Adrenal gland (tissue), 12 donors: Measurements from ENCODE around the gene MCOLN2. TPM values are rescaled to one million over a fixed set of nuclear protein-coding genes. Genes with fewer than 3 reads are reported as not detected.

Source experiments
- DNase-seq, 7 donors: peaks; one replicate each; pipeline ENCODE4 v3.0.0-alpha.2; 2019 to 2020
- H3K27ac ChIP-seq, 5 donors: fragments of 200-600 bp; sonication (generic) in 4 of 5; 1 replicate in 3 of 5; 2 replicates in 2 of 5; pipeline versions ENCODE4 v1.5.1 to v1.8.0; 2016 to 2020; ENCODE audit warnings: mild to moderate bottlenecking in 1 of 5
- H3K27me3 ChIP-seq: fragments of 200-600 bp; 2 replicates; pipeline ENCODE4 v1.8.0; 2021
- H3K36me3 ChIP-seq, 2 donors: fragments of 200-600 bp; replicated peaks in 1 of 2; 1 replicate in 1 of 2; 2 replicates in 1 of 2; pipeline versions ENCODE4 v1.5.1 to v1.8.0; 2018 to 2022
- H3K4me1 ChIP-seq, 2 donors: fragments of 200-600 bp; replicated peaks in 1 of 2; 1 replicate in 1 of 2; 2 replicates in 1 of 2; pipeline versions ENCODE4 v1.5.1 to v1.8.0; 2018 to 2021
- H3K4me3 ChIP-seq, 4 donors: fragments of 200-600 bp; sonication (generic) in 3 of 4; one replicate each; pipeline ENCODE4 v1.5.1; 2016 to 2018
- H3K9me3 ChIP-seq, 3 donors: fragments of 200-600 bp; sonication (generic) in 1 of 3; replicated peaks in 1 of 3; 1 replicate in 2 of 3; 2 replicates in 1 of 3; pipeline versions ENCODE4 v1.5.1 to v1.8.0; 2016 to 2021
- POLR2A ChIP-seq, 2 donors: fragments of 450-650 bp; IDR thresholded peaks; one replicate each; pipeline ENCODE4 v1.6.1; 2017; ENCODE audit warnings: antibody characterized with exemption in 2 of 2, mild to moderate bottlenecking in 2 of 2, moderate library complexity in 1 of 2
- WGBS, 4 donors: extraction: QIAGEN DNeasy Blood & Tissue Kit in 2 of 4; methylation state at CpG; one replicate each; pipeline versions ENCODE4 v1.1.5 to v1.1.7; 2013 to 2017; 5-methylcytosine and 5-hydroxymethylcytosine counted together
- intact Hi-C, 2 donors: fragments of 100-400 bp; cut with DNase I; formaldehyde crosslinking; loops; one replicate each; pipeline versions ENCODE4 v1.14.1 to v1.15.0; 2022 to 2023
- polyA plus RNA-seq, 3 donors: library from polyadenylated mRNA; stranded (reverse); fragments of 200-250 nt in 2 of 3; fragments of 350-450 nt in 1 of 3; fragmentation: Illumina TruSeq in 1 of 3; extraction: RNeasy Lipid Tissue Mini Kit (QIAGEN cat#74804) in 1 of 3; gene quantifications; one replicate each; pipeline ENCODE4 v1.2.3, GENCODE V29; 2013 to 2014
- total RNA-seq, 9 donors: library from RNA; depleted of rRNA in 4 of 9; stranded (reverse); fragments of >200 nt in 4 of 9; fragments of 120-200 nt in 1 of 9; fragmentation: NEBNext Ultra II Directional in 1 of 9; extraction: Animal tissue kit (Norgen Biotek cat#: 25700) in 1 of 9; gene quantifications; one replicate each; pipeline versions ENCODE4 v1.1.0 to v1.2.4, GENCODE V29; 2013 to 2023
- TF ChIP-seq, protein P1 (sequence below), 6 experiments: fragments of 450-650 bp in 4 of 6; fragments of 200-600 bp in 2 of 6; sonication (generic) in 1 of 6; IDR thresholded peaks; 1 replicate in 5 of 6; 2 replicates in 1 of 6; pipeline versions ENCODE4 v1.5.1 to v1.8.0; 2016 to 2021; ENCODE audit warnings: antibody characterized with exemption in 6 of 6, mild to moderate bottlenecking in 2 of 6, moderate library complexity in 1 of 6
- donor health status: healthy with polysubstance abuse.
- donor health status: Bipolar disorder and iron deficiency.
- donor health status: DM: yes; HTN: yes; CAD: no.
- donor health status: DM: no; HTN: no; CAD: no.
- donor health status: DM: no; HTN: no; CAD: no.
- donor health status: DM: yes; HTN: yes; CAD: no.

Gene MCOLN2
- total and polyA plus RNA-seq, 12 donors, result 0.89 to 40.1 (median 14.8) TPM

DNA sequence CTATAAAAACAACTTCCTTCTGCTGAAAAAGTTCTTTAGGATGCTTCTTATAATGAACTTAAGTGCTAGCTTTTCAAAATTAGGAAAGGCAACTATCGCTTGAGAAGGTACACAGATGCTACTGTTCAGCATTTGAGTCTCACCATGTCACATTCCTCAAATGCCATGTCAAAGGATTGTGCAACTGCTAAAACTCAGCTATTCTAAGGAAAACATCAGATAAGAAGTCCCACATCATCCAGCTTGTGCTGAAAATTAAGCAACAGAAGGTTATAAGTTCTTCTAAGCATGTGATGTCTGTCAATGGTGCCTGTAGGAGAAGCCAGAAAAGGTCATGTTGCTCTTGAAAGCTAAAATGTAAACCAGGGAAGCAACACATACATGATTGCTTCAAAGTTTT lies 36.5 kb downstream of the MCOLN2 start:
- WGBS, 4 donors, result 42 to 59% (median 54%) methylated on average over 1 of the region's 1 CpG
- Histone ChIP-seq H3K4me1 (peaks cover 15 to 19% of the 10 kb centered on the region in 2 donors), H3K9me3 (no peaks in the 10 kb centered on the region), H3K27ac (peak overlapping the region in 4 of 5 donors; percentile 9 to 45 (median 18)), H3K4me3 (no peak overlapping the region), H3K36me3 (no peaks in the 10 kb centered on the region), H3K27me3 (no peaks in the 10 kb centered on the region)
- peak in 2 of 7 donors; percentile 38 to 40 for DNase-seq
- intact Hi-C loops, result no loop called here
- no peak for TF ChIP-seq POLR2A (IDR thresholded peaks at IDR 0.05)

DNA sequence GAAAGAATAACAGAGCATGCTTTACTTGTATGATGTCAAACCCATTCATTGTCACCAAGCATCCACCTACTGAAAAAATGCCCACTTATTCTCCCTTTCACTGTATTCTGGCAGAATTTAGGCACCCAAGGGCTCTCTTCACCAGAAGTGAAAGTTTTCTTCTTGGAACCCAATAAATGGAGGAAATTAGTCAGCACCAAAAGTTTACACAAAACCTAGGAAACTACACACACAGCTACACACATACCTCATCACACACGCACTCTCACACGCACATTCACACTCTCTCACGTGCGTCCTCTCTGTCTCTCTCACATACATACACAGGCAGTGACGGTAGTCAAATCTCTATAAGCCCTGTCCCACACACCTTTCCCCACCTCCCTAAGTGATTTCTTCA lies 37.6 kb downstream of the MCOLN2 start:
- no peak overlapping the region for H3K4me3 ChIP-seq
- intact Hi-C loops, result no loop called here
- WGBS, 4 donors, result 89 to 94% (median 91%) methylated on average over 5 of the region's 5 CpGs
- no peaks in the 10 kb centered on the region for H3K36me3 ChIP-seq
- no peaks in the 10 kb centered on the region for H3K27me3 ChIP-seq
- H3K4me1 ChIP-seq, result peaks cover 15 to 19% of the 10 kb centered on the region in 2 donors
- no peak for DNase-seq
- TF ChIP-seq, protein P1, sequence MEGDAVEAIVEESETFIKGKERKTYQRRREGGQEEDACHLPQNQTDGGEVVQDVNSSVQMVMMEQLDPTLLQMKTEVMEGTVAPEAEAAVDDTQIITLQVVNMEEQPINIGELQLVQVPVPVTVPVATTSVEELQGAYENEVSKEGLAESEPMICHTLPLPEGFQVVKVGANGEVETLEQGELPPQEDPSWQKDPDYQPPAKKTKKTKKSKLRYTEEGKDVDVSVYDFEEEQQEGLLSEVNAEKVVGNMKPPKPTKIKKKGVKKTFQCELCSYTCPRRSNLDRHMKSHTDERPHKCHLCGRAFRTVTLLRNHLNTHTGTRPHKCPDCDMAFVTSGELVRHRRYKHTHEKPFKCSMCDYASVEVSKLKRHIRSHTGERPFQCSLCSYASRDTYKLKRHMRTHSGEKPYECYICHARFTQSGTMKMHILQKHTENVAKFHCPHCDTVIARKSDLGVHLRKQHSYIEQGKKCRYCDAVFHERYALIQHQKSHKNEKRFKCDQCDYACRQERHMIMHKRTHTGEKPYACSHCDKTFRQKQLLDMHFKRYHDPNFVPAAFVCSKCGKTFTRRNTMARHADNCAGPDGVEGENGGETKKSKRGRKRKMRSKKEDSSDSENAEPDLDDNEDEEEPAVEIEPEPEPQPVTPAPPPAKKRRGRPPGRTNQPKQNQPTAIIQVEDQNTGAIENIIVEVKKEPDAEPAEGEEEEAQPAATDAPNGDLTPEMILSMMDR (IDR thresholded peaks at IDR 0.05), result no peak
- H3K9me3 ChIP-seq, result no peaks in the 10 kb centered on the region
- H3K27ac ChIP-seq, result no peak overlapping the region

DNA sequence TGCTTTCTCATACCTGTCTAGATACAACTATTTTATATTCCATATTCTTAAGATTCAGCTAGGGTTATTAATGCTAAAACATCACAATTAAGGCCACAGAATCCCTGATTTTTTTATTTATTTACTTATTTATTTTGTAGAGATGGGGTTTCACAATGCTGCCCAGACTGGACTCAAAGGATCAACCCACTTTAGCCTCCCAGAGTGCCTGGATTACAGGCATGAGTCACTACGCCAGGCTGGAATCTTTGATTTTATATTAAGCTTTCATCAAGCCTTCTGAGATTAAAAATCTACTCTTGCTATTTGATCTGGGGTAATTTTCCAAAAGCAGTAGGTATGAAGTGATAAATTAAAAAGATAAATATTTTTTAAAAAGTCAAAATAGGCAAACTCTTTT lies 38.9 kb downstream of the MCOLN2 start:
- Histone ChIP-seq H3K4me3 (no peak overlapping the region), H3K9me3 (no peaks in the 10 kb centered on the region), H3K27me3 (no peaks in the 10 kb centered on the region), H3K36me3 (no peaks in the 10 kb centered on the region), H3K27ac (no peak overlapping the region), H3K4me1 (peaks cover 15 to 19% of the 10 kb centered on the region in 2 donors)
- TF ChIP-seq POLR2A (IDR thresholded peaks at IDR 0.05), result no peak
- TF ChIP-seq, protein P1 (IDR thresholded peaks at IDR 0.05), result no peak
- DNase-seq, result no peak
- intact Hi-C loops, result no loop called here
- WGBS, 4 donors, result 90 to 100% (median 92%) methylated on average over 1 of the region's 1 CpG

DNA sequence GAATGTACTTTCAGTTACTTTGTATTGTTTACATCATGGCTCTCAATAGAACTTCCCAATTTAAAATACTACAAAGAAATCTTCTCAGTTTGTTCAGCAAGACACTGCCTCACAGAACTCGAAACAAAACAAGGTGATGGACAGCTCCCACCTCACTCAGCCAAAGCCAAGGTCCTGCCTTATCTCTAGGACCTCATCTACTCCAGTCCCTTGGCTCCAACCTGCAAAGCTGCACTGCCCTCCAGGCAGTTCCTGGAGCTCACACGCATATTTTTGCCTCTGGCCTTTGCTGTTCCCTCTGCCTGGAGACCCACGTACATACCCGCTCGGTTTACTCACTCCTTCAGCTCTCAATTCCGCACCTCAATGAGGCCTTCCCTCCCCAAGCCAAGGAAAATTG lies 40.3 kb downstream of the MCOLN2 start:
- H3K4me1 ChIP-seq, result peaks cover 15 to 19% of the 10 kb centered on the region in 2 donors
- H3K9me3 ChIP-seq, result no peaks in the 10 kb centered on the region
- no peak for TF ChIP-seq POLR2A (IDR thresholded peaks at IDR 0.05)
- TF ChIP-seq, protein P1 (IDR thresholded peaks at IDR 0.05), result no peak
- H3K4me3 ChIP-seq, result no peak overlapping the region
- no peak for DNase-seq
- H3K27ac ChIP-seq, result no peak overlapping the region
- no peaks in the 10 kb centered on the region for H3K36me3 ChIP-seq
- 63 to 78% (median 65%) methylated on average over 6 of the region's 6 CpGs for WGBS, 4 donors
- intact Hi-C loops, result no loop called here
- H3K27me3 ChIP-seq, result no peaks in the 10 kb centered on the region

DNA sequence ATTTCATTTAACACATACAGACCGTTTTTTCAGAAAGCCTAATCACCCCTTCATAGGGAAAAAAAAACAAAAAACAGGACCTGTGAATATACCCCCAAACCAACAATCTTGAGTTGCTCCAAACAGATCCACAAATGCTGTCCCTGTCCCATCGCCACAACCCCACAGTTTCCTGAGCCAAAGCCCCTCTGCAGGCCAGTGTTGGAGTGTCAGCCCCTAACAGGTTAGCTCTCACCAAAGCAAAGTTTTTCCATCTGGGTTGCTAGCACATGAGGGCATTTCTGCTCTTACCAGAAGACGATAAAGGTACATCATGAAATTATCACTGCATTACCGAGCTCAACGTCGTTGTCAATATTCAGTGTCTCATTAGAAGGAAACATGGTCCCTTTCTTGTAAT lies 40.8 kb downstream of the MCOLN2 start:
- WGBS, 4 donors, result 91 to 96% (median 93%) methylated on average over 6 of the region's 6 CpGs
- no peaks in the 10 kb centered on the region for H3K27me3 ChIP-seq
- no peak overlapping the region for H3K4me3 ChIP-seq
- H3K36me3 ChIP-seq, result no peaks in the 10 kb centered on the region
- H3K9me3 ChIP-seq, result no peaks in the 10 kb centered on the region
- no peak overlapping the region for H3K27ac ChIP-seq
- intact Hi-C loops, result no loop called here
- peaks cover 9 to 14% of the 10 kb centered on the region in 2 donors for H3K4me1 ChIP-seq
- no peak for DNase-seq
- TF ChIP-seq, protein P1 (IDR thresholded peaks at IDR 0.05), result no peak
